Epithelial cell of esophagus (primary cell): Measurements from ENCODE around the gene SLC19A1.

Source experiments
- DNase-seq: peaks from one replicate; pipeline ENCODE4 v3.0.0; 2010; ENCODE audit warnings: low read depth
- H3K4me3 ChIP-seq: 2 replicates; pipeline ENCODE4 v1.5.1; 2011; ENCODE audit warnings: mild to moderate bottlenecking, low read length, control low read depth
- TF ChIP-seq, protein P1 (sequence below): IDR thresholded peaks from 2 replicates; pipeline ENCODE4 v1.5.1; 2011; ENCODE audit warnings: low read depth, mild to moderate bottlenecking, low read length, control low read depth, inconsistent platforms; ENCODE audit not compliant: insufficient read depth; ENCODE audit errors: missing control alignments

SLC19A1 gene

DNA sequence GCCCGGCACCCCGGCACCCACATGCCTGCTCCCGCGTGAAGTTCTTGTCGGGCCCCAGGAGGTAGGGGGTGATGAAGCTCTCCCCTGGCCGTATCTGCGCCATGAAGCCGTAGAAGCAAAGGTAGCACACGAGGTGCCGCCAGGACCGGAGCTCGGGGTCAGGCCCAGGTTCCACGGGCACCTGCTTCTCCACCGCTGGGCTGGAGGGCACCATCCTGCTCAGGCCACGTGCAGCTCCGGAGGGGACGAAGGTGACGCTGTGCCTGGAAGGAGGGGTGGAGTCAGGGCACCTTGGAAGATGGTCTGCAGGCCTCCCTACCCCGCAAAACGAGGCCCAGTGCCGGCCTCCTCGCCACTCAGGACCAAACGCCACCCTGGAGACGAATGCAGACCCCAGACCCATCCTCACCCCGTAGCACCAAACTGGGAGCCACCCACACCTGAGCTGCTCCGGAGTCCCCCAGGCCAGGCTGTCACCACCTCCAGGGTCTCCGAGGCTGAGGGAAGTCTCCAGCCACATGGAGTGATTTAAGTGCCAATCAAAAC, 4.4 kb downstream of the SLC19A1 start:
- TF ChIP-seq, protein P1, sequence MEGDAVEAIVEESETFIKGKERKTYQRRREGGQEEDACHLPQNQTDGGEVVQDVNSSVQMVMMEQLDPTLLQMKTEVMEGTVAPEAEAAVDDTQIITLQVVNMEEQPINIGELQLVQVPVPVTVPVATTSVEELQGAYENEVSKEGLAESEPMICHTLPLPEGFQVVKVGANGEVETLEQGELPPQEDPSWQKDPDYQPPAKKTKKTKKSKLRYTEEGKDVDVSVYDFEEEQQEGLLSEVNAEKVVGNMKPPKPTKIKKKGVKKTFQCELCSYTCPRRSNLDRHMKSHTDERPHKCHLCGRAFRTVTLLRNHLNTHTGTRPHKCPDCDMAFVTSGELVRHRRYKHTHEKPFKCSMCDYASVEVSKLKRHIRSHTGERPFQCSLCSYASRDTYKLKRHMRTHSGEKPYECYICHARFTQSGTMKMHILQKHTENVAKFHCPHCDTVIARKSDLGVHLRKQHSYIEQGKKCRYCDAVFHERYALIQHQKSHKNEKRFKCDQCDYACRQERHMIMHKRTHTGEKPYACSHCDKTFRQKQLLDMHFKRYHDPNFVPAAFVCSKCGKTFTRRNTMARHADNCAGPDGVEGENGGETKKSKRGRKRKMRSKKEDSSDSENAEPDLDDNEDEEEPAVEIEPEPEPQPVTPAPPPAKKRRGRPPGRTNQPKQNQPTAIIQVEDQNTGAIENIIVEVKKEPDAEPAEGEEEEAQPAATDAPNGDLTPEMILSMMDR = no peak
- DNase-seq = no peak
- no peak overlapping the region for H3K4me3 ChIP-seq

DNA sequence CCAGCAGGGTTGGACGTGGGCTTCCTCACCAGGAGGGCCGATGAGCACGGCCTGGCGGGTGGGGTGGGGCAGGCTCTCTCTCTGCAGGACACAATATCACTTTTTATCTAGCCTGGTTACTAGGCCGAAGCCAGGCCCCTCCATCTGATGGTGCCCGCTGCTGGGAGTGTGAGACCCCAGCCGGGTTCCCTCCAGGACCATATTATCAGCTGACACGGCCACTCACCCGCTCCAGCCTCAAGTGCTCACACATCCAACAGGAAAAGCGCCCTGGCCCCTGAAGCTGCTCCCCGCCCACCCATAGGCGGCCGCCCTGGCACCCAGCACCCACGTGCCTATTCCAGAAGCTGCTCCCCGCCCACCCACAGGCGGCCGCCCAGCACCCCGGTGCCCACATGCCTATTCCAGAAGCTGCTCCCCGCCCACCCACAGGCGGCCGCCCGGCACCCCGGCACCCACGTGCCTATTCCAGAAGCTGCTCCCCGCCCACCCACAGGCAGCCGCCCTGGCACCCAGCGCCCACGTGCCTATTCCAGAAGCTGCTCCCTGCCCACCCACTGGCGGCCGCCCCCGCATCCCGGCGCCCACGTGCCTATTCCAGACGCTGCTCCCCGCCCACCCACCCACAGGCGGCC, 5.0 kb downstream of the SLC19A1 start:
- H3K4me3 ChIP-seq = no peak overlapping the region
- TF ChIP-seq, protein P1 = no peak
- DNase-seq = no peak

DNA sequence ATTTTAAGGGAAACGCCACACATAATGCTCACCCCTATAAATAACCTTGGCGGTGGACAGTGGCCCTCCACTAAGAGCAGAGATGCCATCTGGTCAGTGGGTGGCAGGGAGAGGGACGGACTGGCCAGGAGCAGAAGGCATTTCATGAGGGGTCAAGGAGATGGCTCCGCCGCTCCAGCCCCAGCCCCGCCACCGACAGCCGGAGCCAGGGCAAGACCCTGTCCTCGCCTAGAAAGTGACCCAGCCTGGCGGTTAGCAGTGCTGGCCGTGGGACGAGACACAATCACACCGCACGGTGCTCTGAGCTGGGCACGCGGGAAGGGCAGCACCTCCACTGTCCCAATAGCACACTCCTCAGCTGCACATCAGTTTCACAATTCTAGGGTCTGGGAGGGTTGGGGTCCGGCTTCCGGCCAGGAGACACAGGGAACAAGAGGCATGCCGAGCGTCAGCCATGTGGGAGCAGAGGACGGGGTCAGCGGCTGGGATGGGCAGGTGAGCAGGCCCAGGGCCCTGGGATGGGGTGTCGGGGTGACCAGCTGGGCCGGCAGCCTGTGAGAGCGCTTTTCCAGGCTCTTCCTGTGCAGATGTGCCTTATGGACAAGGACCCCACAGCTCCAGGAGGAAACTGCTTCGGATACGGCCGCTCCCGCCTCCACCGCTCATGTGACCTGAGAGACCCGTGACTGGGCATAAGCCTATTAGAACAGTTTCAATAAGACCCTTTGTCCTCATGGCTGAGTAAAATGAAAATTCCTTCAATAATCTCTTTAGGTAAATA, 5.7 kb downstream of the SLC19A1 start:
- TF ChIP-seq, protein P1 = no peak
- no peak overlapping the region for H3K4me3 ChIP-seq
- DNase-seq = no peak

- no peak for DNase-seq
- TF ChIP-seq, protein P1 = no peak
- H3K4me3 ChIP-seq = no peak overlapping the region
Measured at GRCh38 chr21:45535341-45536081, 6.7 kb downstream of the SLC19A1 start.

GRCh38 chr21:45534636-45535331, 7.5 kb downstream of the SLC19A1 start:
- DNase-seq = no peak
- no peak overlapping the region for H3K4me3 ChIP-seq
- TF ChIP-seq, protein P1 = no peak

DNA sequence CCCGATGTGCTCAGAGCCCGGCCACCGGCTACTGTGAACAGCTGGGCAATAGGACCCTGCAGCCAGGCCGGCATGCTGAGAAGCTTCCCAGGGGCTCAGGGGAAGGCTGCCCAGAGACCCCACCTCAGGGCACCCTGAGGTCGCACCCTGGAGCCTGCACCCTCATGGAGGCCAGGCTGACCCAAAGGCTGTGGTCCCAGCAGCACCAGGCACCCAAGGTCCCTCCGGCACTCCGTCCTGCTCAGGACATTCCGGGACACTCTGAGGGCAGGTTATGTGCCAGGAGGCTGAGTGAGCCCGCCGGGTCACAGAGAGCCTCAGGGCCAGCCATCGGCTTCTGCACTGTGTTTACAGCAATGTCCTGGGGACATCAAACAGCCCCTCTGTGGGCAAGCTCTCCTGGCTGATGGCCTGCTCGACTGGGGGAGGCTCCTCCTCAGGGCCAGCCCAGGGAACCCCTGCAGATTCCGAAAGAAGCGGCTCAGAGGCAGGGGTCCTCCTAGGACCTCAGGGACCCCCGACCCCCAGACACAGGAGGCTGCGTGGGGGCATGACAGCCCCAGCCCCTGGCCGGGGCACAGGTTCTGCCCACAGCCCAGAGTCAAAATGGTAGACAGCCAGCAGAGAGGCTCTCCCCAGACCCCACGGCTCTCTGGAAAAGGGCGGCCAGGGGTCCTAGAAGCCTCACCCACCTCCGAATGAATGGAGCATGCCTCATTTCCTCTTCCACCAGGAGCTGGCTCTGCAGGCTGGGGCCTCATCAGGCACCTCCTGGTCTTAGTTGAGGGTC, 8.2 kb downstream of the SLC19A1 start:
- TF ChIP-seq, protein P1 = no peak
- DNase-seq = no peak
- H3K4me3 ChIP-seq = no peak overlapping the region
